RWPE1 (cell line): ENCODE results near the gene AAGAB.

Source experiments
- CTCF ChIA-PET: fragments of 350-600 bp; sonication (Branson Sonifier 250); formaldehyde crosslinking; extraction: SDS; loops from one replicate; lab custom pipeline; 2021; lab: Yijun Ruan, JAX
- POLR2A ChIA-PET: fragments of 400-600 bp; formaldehyde crosslinking; extraction: SDS; loops from one replicate; lab custom pipeline; 2020; ENCODE audit warnings: antibody characterized with exemption; ENCODE audit not compliant: low non-redundant PET; lab: Yijun Ruan, JAX
- DNase-seq: peaks from one replicate; pipeline ENCODE4 v3.0.0; 2012; ENCODE audit warnings: low spot score
- H3K27ac ChIP-seq: fragments of 450-650 bp; 2 replicates; pipeline ENCODE4 v1.5.1; 2017
- TF ChIP-seq, protein P1 (sequence below): fragments of 450-650 bp; conservative IDR thresholded peaks from 2 replicates; pipeline ENCODE4 v1.5.1; 2017; ENCODE audit warnings: low read depth, mild to moderate bottlenecking

The AAGAB gene

DNA sequence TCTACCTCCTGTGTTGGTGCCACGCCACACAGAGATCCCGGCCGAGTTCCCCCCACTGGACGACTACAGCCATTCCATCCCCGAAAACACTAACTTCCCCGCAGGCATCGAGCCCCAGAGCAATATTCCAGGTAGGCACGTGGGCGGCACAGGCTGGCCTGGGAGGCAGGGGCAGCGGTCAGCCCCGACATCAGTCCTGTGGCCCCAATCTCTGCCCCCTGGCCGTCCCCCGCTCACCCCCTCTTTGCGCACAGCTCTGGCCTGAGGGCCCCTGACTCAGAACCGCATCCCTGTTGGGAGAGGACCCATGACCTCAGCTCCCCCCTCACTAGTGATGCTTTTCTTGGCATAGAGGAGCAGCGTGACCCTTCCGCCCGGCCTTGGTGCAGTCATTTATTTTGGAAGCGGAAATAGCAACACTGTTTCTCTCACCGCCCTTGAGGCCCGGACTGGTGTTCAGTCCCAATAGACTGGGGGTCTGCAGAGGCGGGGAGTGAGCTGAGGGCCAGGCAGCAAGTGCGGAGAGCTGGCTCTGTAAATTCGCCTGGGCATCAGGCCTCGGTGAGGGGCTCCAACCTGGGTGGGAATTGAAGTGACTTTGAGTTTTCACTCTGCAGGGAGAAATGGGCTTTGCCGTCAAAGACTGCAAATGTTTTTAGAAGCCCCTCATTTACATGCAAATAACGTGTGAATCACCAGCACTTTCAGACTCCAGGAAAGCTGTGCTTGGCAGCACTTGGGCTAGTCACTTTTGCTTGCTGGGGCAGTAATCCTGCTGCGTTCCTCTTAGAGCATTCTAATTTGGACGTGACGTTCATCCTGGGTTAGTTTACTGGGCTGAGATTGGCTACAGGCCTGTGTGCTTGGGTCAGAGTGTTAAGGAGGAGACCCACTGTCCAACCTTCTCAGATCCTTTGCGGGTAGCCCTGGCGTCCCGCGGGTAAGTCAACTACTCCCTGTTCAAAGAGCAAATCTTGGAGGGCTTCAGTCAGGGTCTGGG lies 88.9 kb downstream of the AAGAB start:
- H3K27ac ChIP-seq: peak overlapping the region; percentile 68
- ChIA-PET POLR2A (no interaction called here), CTCF (no interaction called here)
- TF ChIP-seq, protein P1, sequence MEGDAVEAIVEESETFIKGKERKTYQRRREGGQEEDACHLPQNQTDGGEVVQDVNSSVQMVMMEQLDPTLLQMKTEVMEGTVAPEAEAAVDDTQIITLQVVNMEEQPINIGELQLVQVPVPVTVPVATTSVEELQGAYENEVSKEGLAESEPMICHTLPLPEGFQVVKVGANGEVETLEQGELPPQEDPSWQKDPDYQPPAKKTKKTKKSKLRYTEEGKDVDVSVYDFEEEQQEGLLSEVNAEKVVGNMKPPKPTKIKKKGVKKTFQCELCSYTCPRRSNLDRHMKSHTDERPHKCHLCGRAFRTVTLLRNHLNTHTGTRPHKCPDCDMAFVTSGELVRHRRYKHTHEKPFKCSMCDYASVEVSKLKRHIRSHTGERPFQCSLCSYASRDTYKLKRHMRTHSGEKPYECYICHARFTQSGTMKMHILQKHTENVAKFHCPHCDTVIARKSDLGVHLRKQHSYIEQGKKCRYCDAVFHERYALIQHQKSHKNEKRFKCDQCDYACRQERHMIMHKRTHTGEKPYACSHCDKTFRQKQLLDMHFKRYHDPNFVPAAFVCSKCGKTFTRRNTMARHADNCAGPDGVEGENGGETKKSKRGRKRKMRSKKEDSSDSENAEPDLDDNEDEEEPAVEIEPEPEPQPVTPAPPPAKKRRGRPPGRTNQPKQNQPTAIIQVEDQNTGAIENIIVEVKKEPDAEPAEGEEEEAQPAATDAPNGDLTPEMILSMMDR: no peak
- DNase-seq: no peak

- ChIA-PET POLR2A (no interaction called here), CTCF (no interaction called here)
- DNase-seq: no peak
- TF ChIP-seq, protein P1: no peak
- H3K27ac ChIP-seq: peak overlapping the region; percentile 68
Measured at GRCh38 chr15:67164811-67165253, 89.6 kb downstream of the AAGAB start.

- POLR2A ChIA-PET: no interaction called here
Measured at GRCh38 chr15:67164401-67164791, 90.1 kb downstream of the AAGAB start.

GRCh38 chr15:67163180-67163579 lies 91.3 kb downstream of the AAGAB start:
- POLR2A ChIA-PET: no interaction called here
- no peak for DNase-seq
- 0 out of 2 replicates have a peak overlapping the region, but pooled peaks have one; percentile 68 for H3K27ac ChIP-seq
- TF ChIP-seq, protein P1: no peak
- CTCF ChIA-PET: no interaction called here

More at GRCh38 chr15:67164401-67164791, 90.1 kb downstream of the AAGAB start:
- DNase-seq: no peak
- TF ChIP-seq, protein P1: no peak
- CTCF ChIA-PET: interaction anchor here (0.6 kb wide), 1 partner anchor 935 kb away, joined by 3 read pairs; no protein-coding TSS in a partner anchor
- peak overlapping the region; percentile 68 for H3K27ac ChIP-seq

DNA sequence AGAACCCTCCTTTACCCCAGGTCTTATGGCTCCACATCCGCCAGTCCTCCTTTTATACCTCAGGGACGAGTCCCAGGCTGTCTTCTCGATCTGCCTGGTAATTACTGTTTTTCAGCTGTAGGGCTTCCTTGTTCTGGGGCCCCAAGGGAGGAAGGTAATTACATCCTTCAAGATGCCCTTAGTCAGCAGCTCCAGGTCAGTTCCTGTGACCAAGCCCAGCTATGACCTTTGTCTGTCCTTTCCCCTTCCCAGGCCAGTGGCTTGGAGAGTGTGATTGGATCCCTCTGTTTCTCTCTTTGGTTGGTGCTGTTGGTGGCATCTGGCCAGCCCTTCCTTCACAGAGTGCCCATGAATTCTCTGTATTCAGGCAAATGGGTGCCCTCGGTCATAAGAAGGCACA lies 92.6 kb downstream of the AAGAB start:
- ChIA-PET CTCF (interaction anchor here (0.6 kb wide), 1 partner anchor 53 kb away, joined by 3 read pairs; no protein-coding TSS in a partner anchor), POLR2A (no interaction called here)
- H3K27ac ChIP-seq: no peak overlapping the region
- TF ChIP-seq, protein P1: no peak
- no peak for DNase-seq

DNA sequence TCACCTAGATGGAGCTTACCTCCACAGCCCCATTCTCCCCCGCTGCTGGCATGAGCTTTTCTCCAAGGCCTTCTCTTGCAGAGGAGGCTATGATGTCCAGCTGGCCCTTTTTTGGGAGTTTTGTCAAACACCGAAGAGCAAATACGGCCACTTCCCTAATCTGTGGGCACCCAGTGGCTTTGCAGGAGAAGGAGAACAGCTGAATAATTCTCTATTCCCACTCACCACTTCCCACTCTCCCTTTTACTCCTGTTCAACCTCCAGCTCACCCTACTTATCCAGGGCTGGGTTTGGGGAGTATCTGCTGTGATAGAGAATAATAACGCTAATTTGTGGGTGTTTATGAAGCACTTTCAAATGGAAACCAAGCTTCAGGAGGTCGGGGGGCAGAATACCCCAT lies 93.0 kb downstream of the AAGAB start:
- no peak for DNase-seq
- H3K27ac ChIP-seq: no peak overlapping the region
- POLR2A ChIA-PET: no interaction called here

More for the DNA sequence above, 93.0 kb downstream of the AAGAB start:
- CTCF ChIA-PET: interaction anchor here (0.6 kb wide), 1 partner anchor 54 kb away, joined by 3 read pairs; no protein-coding TSS in a partner anchor
- TF ChIP-seq, protein P1: no peak
